ENCODE results near the gene EPC2.

- TF ChIP-seq CTCF (conservative IDR thresholded peaks at IDR 0.05), result no peak
- no peak for TF ChIP-seq ZFX (IDR thresholded peaks at IDR 0.05)
Observed at GRCh38 chr2:148742373-148742772, 97.8 kb downstream of the EPC2 start.

Measured in C4-2B (cell line).